ENCODE results near the gene DLL4. TPM values are rescaled to one million over a fixed set of nuclear protein-coding genes. Genes with fewer than 3 reads are reported as not detected.

Gene DLL4
- total and polyA plus RNA-seq, 2 experiments from 2014 or later, result not detected

DNA sequence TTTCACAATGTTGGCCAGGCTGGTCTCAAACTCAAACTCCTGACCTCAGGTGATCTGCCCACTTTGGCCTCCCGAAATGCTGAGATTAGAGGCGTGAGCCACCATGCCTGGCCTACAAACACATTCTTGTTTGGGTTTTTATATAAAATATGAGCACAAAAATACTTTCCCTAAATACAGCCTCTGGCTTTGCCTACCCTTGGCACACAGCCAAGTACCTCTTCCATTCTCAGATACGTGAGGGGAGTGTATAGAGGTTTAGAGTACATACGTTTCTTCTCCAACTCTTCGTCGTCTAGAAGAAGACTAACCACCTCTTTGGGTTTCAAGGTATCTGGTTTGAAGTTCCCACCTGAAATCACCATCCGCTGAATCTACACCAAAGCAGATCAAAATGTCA lies 57.7 kb downstream of the DLL4 start:
- no peak for DNase-seq
- H3F3A ChIP-seq (ENCODE audit: insufficient read depth), result peaks cover 54% of the 10 kb centered on the region
- H2AFZ ChIP-seq, result no peak overlapping the region
- H3K4me1 ChIP-seq (ENCODE audit: insufficient read depth), result peaks cover 39% of the 10 kb centered on the region
- H4K20me1 ChIP-seq (ENCODE audit: insufficient read depth), result no peaks in the 10 kb centered on the region
- no peaks in the 10 kb centered on the region for H3K9me2 ChIP-seq (ENCODE audit: insufficient read depth)
- in situ Hi-C loops (cut with MboI), result no loop called here
- H3K4me2 ChIP-seq (ENCODE audit: unreplicated experiment), result no peak overlapping the region
- no peak overlapping the region for H3K9ac ChIP-seq
- 94 to 96% methylated on average over 7 of the region's 7 CpGs for WGBS, 2 experiments (ENCODE audit: low coverage in 1 of 2, low lambda C conversion rate in 2 of 2, missing lambda C conversion rate in 2 of 2)
- 0 out of 2 replicates have a peak overlapping the region, but pooled peaks have one; percentile 93 for H3K27ac ChIP-seq
- no peaks in the 10 kb centered on the region for H3K9me3 ChIP-seq (ENCODE audit: low read depth)
- H3K36me3 ChIP-seq (ENCODE audit: low read depth), result peaks cover 47% of the 10 kb centered on the region; the same call in 1 of the 2 replicates
- no peaks in the 10 kb centered on the region for H3K27me3 ChIP-seq (replicated peaks; ENCODE audit: insufficient read depth)
- TF ChIP-seq EZH2 (IDR thresholded peaks at IDR 0.05; ENCODE audit: insufficient read depth, poor library complexity, severe bottlenecking) (no peak), EZH2phosphoT487 (IDR thresholded peaks at IDR 0.05; ENCODE audit: insufficient read depth, low read depth) (no peak)
- no peak overlapping the region for H3K4me3 ChIP-seq
- H3K79me2 ChIP-seq (ENCODE audit: insufficient read depth), result no peaks in the 10 kb centered on the region

DNA sequence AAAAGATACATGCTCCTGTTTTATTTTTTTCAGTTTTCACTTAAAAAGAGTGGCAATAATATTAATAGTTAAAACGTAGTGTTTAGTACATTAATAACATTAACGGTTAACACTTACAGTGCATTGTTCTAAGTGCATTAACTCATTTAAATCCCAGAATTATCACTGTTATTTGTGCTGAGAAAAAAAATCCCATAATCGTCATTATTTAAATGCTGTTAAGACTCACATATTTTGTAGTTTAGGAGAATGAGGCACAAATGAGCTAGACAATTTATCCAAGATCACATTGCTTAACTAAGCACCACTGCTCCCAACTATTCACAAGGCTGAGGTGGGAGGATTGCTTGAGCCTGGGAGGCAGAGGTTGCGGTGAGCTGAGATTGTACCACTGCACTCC lies 59.0 kb downstream of the DLL4 start:
- Histone ChIP-seq H3K27me3 (replicated peaks; ENCODE audit: insufficient read depth) (no peaks in the 10 kb centered on the region), H3K79me2 (ENCODE audit: insufficient read depth) (no peaks in the 10 kb centered on the region), H3K4me3 (no peak overlapping the region), H2AFZ (no peak overlapping the region), H3F3A (ENCODE audit: insufficient read depth) (peaks cover 58% of the 10 kb centered on the region), H3K27ac (no peak overlapping the region), H3K4me2 (ENCODE audit: unreplicated experiment) (no peak overlapping the region), H3K9me3 (ENCODE audit: low read depth) (no peaks in the 10 kb centered on the region), H3K36me3 (ENCODE audit: low read depth) (peaks cover 40% of the 10 kb centered on the region; the same call in 1 of the 2 replicates), H4K20me1 (ENCODE audit: insufficient read depth) (no peaks in the 10 kb centered on the region), H3K4me1 (ENCODE audit: insufficient read depth) (peaks cover 29% of the 10 kb centered on the region), H3K9ac (no peak overlapping the region), H3K9me2 (ENCODE audit: insufficient read depth) (no peaks in the 10 kb centered on the region)
- 98 to 99% methylated on average over 4 of the region's 4 CpGs for WGBS, 2 experiments (ENCODE audit: low coverage in 1 of 2, low lambda C conversion rate in 2 of 2, missing lambda C conversion rate in 2 of 2)
- no peak for TF ChIP-seq EZH2 (IDR thresholded peaks at IDR 0.05; ENCODE audit: insufficient read depth, poor library complexity, severe bottlenecking)
- TF ChIP-seq EZH2phosphoT487 (IDR thresholded peaks at IDR 0.05; ENCODE audit: insufficient read depth, low read depth), result no peak
- in situ Hi-C loops (cut with MboI), result no loop called here
- DNase-seq, result no peak

Small RNA genes lying within 50 kb of the gene (small RNA-seq; reads per million reads assigned to genes)
- gene ISCA1P4 (ENCODE audit: low read depth, low replicate concordance), result not detected

Other genes starting within 250 kb of the DLL4 start
- gene RAD51, start 234.2 kb upstream of the DLL4 start, total RNA-seq (2014; rRNA removed; shearing (Covaris generic)), result 5.1 and 7.1 TPM in 2 replicates
- gene RAD51, start 234.2 kb upstream of the DLL4 start, polyA plus RNA-seq (2016; fragmentation: Nextera tagmentation; extraction: Ambion mirVana), result 12.1 and 14.6 TPM in 2 replicates
- gene RMDN3, start 174.1 kb upstream of the DLL4 start, total RNA-seq (2014; rRNA removed; shearing (Covaris generic)), result 25.9 and 30.0 TPM in 2 replicates
- 41.4 TPM in 2 replicates for gene RMDN3, start 174.1 kb upstream of the DLL4 start, polyA plus RNA-seq (2016; fragmentation: Nextera tagmentation; extraction: Ambion mirVana)
- 0.54 and 8.9 TPM in 2 replicates for gene GCHFR, start 165.3 kb upstream of the DLL4 start, total RNA-seq (2014; rRNA removed; shearing (Covaris generic))
- 1.8 and 2.3 TPM in 2 replicates for gene GCHFR, start 165.3 kb upstream of the DLL4 start, polyA plus RNA-seq (2016; fragmentation: Nextera tagmentation; extraction: Ambion mirVana)
- not detected in 2 replicates for gene C15orf62, start 159.4 kb upstream of the DLL4 start, total RNA-seq (2014; rRNA removed; shearing (Covaris generic))
- 0.11 and 0.28 TPM in 2 replicates for gene C15orf62, start 159.4 kb upstream of the DLL4 start, polyA plus RNA-seq (2016; fragmentation: Nextera tagmentation; extraction: Ambion mirVana)
- 24.2 and 33.5 TPM in 2 replicates for gene ZFYVE19, start 122.3 kb upstream of the DLL4 start, total RNA-seq (2014; rRNA removed; shearing (Covaris generic))
- gene ZFYVE19, start 122.3 kb upstream of the DLL4 start, polyA plus RNA-seq (2016; fragmentation: Nextera tagmentation; extraction: Ambion mirVana), result 11.7 and 15.0 TPM in 2 replicates
- 13.4 and 64.4 TPM in 2 replicates for gene DNAJC17, start 121.9 kb upstream of the DLL4 start, total RNA-seq (2014; rRNA removed; shearing (Covaris generic))
- 36.4 and 44.6 TPM in 2 replicates for gene DNAJC17, start 121.9 kb upstream of the DLL4 start, polyA plus RNA-seq (2016; fragmentation: Nextera tagmentation; extraction: Ambion mirVana)
- gene PPP1R14D, start 100.6 kb upstream of the DLL4 start, total RNA-seq (2014; rRNA removed; shearing (Covaris generic)), result not detected in 2 replicates
- gene PPP1R14D, start 100.6 kb upstream of the DLL4 start, polyA plus RNA-seq (2016; fragmentation: Nextera tagmentation; extraction: Ambion mirVana), result not detected in 2 replicates
- 7.8 TPM in 1 of 2 replicates, not detected in the other for gene SPINT1, start 85.3 kb upstream of the DLL4 start, total RNA-seq (2014; rRNA removed; shearing (Covaris generic))
- 0.19 and 0.24 TPM in 2 replicates for gene SPINT1, start 85.3 kb upstream of the DLL4 start, polyA plus RNA-seq (2016; fragmentation: Nextera tagmentation; extraction: Ambion mirVana)
- not detected in 2 replicates for gene RHOV, start 55.1 kb upstream of the DLL4 start, total RNA-seq (2014; rRNA removed; shearing (Covaris generic))
- gene RHOV, start 55.1 kb upstream of the DLL4 start, polyA plus RNA-seq (2016; fragmentation: Nextera tagmentation; extraction: Ambion mirVana), result not detected in 2 replicates
- gene VPS18, start 34.9 kb upstream of the DLL4 start, total RNA-seq (2014; rRNA removed; shearing (Covaris generic)), result 30.4 and 32.7 TPM in 2 replicates
- 15.8 and 16.4 TPM in 2 replicates for gene VPS18, start 34.9 kb upstream of the DLL4 start, polyA plus RNA-seq (2016; fragmentation: Nextera tagmentation; extraction: Ambion mirVana)
- 65.8 and 74.4 TPM in 2 replicates for gene CHAC1, start 24.1 kb downstream of the DLL4 start, total RNA-seq (2014; rRNA removed; shearing (Covaris generic))
- 43.8 and 47.2 TPM in 2 replicates for gene CHAC1, start 24.1 kb downstream of the DLL4 start, polyA plus RNA-seq (2016; fragmentation: Nextera tagmentation; extraction: Ambion mirVana)
- gene INO80, start 186.9 kb downstream of the DLL4 start, total RNA-seq (2014; rRNA removed; shearing (Covaris generic)), result 25.9 and 40.0 TPM in 2 replicates
- gene INO80, start 186.9 kb downstream of the DLL4 start, polyA plus RNA-seq (2016; fragmentation: Nextera tagmentation; extraction: Ambion mirVana), result 4.6 and 5.3 TPM in 2 replicates

Data from GM23248 (cell line).